Nucleus accumbens (tissue), 56 donors: ENCODE data around the gene HES6.
A peak's percentile ranks its signal among the peaks of the same experiment; 100 is the strongest.

Experiments
- DNase-seq, 56 donors: peaks; one replicate each; lab custom pipeline; 2025; lab: John Stamatoyannopoulos, UW

Gene HES6

DNA sequence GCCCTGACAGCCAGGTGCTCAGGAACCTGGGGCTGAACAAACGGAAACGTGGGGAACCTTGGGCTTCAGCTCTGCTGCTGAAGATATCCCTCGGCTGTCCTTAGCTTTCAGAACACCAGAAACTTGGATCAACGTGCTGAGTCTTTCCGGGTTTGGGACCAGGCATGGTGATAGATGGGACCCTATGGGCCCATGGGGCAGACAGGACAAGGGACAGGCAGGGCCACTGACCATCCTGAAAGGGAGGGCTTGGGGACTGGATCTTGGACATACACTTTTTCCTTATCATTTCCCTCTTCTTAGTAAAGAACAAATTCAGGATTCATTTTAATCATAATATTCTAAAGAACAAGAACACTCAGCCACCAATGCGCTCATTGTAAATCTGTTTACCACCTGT lies 16.3 kb upstream of the HES6 start:
- no peak for DNase-seq

DNA sequence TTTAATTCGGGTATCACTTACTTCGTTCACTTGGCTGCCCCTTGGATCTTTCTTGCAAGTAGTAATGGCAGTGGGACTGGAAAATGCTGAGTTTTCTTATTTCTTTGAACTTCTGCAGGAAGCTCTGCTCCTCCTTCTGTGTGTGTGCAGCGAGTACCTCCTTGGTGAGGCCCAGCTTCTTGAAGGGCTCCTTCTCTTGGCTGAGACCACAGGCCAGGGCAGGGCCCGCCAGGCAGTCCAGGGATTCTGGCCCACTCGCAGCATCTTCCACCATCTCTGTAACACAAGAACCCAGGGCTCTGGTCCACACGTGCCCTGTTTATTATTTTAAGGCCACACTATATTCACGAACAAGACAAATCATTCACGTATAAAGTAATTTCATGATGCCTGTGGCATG lies 15.8 kb upstream of the HES6 start:
- no peak for DNase-seq

DNA sequence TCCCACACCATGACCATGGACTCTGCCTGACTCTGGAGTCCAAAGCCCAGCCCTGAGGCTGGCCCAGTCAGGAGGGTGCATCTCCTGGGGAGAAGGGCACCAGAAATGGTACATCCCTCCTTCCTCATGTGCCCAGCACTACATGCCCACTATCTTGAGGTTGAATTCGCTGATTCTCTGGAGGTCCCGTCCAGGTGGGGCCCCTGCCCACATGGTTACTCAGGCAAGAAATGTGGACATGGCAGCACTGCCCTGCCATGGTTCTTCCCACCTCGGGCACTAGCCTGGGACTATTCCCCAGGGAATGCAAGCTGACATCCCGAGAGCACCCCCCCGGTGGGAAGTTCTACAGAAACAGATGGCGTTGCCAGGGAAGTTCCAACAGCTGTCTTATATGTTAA lies 15.3 kb upstream of the HES6 start:
- no peak for DNase-seq

DNA sequence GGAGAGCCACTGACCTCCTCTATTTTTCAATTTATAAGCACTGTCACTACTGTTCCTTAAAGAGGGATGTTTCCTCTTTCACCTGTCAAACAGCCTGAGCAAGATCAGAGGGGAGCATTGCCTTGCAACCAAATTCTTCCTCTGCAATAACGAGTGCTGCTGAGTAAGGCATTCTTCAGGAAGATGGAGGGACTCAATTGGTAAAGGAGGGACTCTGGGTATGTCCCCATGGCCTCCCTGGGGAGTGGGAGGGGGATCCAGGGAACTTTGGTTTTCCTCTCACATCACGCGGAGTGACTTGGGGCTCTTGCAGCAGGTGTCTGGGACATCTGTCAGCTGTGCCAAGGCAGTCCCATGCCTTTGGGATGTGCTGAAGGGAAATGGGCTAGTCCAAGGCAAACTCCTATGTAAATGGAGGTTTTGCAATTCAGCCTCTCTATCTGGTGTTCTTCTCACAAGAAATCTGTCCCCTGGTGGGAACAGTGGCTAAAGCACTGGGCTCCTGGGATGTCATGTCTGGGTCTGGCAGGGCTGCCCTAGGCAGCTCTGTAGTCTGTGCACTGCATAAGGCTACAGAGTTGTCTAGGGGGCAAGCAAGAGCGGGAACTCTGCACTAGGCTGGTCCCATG lies 14.4 kb upstream of the HES6 start:
- DNase-seq: no peak

DNA sequence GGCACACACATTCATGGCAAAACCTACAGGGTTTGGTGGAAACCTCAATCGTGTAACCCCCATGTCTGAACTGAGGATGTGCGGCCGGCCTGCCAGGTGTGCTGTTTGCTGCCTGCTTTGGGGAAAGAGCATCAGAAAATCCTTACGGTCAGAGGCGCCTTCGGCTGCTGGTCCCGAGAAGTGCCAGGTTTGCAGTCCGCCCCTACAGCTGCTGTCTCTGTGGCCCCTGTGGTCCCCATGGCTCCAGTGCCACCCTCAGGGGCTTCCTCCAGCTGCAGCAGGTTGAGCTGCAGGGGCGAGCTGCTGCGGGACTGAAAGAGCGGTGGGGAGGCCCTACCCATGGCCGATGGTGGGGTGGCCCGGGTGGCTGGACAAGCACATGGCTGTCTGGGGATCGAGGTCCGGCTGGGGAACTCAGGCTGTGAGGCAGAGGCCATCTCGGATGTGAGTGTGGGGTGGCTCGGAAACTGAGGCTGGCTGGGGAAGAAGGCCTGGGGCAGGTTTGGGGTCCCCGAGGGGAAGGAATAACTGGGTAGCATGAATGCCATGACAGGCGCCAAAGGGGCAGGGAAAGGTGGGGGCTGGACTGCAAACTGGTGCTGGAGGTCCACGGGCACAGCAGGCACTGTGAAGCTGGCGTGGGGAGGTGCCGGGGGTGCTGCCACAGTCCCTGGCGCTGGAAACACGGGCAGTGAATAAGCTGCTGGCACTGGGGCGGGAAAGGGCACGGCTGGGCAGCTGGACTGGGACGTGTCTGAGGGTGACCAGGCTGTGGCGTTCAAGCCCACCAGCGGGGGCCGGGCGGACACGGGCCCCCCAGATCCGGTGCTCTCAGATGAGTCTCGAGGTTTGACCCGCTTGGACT lies 13.2 kb upstream of the HES6 start:
- DNase-seq: no peak

DNA sequence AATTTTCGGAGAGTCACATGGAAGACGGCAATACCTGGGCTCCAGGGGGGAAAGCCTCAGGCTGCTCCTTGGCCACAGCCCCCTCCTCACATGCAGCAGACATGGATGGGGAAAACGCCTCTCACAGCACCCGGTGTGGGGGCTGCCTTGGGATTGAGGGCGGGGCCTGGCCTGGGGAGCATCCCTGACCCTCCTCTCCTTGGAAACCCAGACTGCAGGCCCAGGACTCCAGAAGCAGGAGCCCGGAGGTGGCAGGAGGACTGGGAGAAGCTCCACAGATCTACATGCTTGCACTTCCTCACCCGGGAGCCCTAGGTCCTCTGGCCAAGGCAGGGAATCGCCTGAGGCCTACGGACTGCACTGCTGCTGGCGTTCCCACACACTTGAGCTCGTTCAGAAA lies 12.1 kb upstream of the HES6 start:
- no peak for DNase-seq

DNA sequence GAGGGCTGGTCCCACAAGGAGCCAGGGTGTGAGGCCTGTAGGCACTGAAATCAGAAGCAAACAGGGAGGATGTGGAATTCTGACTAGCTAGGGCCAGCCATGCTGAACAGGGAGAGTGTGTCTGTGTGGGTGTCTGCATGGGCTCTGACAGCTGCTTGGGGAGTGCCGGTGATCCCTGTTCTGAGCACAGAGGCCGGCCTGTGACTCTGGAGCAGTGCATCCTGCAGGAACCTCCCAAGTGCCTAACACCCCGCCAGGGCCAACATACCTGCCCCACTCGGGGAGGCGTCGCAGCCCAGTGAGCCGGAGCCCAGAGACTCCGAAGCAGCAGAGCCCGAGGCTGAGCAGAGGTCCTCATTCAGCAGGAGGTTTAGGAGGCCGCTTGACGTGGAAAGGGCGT lies 11.5 kb upstream of the HES6 start:
- DNase-seq: no peak

DNA sequence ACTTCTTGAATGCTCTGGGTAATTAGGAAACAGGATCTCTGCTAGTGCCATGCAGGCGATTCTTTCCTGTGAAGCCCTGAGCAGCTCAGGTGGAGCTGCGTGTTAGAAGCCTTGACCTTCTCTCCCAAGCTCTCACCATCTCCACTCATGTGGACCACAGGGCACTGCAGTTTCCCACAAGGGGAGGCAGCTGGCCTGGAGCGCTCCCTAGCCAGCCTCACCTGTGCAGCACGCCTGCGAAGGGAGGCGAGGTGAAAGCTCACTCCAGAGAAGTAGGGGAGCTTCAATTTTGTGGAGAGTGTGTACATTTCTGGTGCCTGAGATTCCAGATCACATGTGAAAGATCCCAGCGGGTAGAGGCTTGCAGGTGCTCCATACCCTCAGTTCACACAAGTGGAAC lies 11.1 kb upstream of the HES6 start:
- DNase-seq: no peak

DNA sequence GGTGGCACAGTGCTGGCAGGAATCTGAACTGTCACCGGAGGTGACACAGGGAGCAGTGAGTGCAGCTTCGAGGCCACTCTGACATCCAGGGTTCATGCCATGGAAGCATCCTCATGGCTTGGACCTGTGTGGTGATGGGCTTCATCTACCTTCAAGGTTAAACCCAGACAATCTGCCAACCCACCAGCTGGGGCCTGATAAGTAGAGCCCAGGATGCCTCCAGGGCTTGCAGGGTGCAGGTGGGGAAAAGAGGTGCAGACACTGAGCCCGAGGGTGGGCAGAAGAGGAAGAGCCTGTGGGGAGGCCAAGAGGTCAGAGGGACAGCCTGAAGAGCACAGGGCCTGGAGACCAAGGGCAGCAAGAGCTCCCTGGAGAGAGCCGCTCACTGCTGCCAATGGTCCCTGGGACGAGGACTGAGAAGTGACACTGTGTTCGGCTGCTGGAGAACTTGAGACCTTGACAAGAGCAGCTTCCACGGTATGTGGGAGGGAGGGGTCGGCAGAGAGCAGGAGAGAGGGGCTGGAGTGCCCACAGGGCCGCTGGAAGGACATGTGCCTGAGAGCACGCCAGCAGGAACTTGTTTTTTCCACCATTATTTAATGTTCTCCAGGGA lies 8.1 kb upstream of the HES6 start:
- no peak for DNase-seq

DNA sequence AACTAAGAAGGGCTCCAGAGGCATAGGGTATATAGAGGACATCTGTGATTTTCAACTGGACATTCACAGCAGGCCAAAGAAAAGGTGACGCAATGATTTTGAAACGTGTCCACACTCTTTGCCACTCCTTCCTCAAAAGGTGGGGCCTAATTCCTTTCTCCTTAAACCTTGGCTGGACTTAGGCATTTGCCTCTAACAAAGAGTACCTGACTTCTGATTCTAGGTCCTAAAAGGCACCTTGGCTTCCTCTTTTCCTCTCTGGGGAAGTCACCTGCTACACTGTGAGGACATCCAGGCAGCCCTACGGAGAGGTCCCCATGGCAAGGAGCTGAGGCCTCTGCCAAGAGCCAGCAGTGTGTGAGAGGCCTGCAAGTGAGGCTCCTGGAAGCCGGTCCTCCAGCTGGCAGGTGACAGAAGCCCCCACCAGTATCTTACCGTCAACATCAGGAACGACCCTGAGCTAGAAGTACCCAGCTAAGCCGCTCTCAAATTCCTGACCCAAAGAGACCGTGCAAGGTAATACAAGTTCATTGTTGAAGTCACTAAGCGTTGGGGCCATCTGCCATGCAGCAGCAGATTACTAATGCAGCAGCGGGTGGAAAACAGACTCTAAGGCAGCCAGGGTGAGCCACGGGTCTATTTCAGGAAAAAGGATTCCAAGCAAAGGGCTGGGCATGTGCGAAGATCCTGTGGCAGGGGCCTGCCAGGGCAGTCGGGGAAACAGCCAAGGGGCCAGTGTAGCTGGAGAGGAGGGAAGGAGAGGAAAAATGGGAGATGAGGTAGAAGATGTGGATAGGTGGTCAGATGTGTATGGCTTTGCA lies 7.4 kb upstream of the HES6 start:
- no peak for DNase-seq

DNA sequence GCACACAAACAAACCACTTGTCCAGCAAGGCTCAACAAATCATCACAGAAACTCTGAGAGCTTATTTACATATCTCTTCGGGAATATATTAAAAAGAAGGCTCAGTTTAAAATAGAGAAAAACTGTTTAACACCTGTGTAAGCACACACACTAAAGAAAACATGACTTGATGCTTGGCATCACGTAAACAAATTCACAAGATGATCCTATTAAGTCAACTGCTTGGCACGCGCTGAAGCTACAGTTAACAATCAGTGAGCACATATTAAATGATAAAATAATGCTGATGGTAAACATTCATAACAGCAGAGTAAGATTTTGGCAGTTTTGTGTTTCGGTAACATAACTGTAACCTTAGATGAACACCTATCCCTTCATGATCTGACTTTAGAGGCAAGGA lies 4.3 kb upstream of the HES6 start:
- no peak for DNase-seq

DNA sequence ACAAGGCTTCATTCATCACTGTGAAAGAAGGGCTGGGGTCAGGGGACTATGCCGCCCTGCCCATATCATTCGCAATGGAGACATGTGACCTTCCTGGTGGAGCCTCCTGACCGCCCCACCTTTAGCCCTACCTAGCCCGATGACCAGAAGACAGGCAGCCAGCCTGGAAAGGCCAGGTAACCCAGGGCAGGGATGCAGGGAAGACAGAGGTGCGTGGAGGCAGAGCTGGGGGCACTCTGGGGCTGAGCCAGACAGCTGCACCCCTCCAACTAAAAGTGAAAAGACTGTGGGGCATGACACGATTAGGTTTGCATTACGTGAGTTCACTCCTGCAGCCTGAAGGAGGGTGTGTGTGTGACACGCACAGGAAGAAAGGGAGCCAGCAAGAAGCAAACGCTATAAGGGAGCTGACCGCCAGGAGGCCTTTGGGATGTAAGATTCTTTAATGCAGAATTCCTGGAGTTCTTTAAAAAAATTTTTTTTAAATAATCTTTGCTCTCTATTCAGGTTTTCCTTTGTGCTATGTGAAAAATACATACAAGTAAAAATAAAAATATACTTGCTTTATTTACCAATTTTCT lies 3.7 kb upstream of the HES6 start:
- DNase-seq: no peak

DNA sequence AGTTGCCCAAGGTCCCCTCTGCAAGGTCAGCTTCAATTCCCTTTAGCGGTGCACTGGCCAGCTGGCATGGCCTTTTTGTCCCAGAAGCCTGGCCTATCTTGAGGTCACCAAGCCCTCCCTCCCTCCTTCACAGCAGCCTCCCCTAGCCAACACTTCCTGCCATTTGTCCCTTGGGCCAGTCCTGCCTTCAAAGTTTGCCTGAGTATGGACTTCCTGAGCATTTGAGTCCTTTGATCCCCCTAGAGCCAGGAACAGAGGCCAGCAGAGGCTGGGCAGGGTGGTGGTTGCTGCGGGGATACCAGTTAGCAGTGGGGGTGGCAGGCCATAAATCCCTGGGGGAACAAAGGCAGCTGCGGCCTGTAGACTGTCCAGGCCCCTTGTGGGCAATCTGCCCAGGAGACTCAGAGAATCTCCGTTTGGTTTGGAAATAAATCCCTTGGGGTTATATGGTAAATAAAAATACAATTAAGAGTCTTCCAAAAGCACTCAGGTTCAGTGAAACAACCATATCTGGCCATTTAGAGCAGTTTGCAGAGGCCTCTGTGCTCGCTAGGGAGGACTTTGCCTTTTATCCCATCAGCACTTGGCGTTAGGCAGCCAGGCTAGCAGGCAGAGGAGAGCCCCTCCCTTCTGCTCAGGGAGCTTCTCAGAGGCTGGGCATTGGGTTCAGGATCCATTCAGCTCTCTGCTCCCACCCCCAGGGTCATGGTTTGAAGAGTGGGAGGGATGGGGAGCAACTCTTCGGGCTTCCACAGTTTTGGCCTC lies 3.1 kb upstream of the HES6 start:
- DNase-seq: no peak

DNA sequence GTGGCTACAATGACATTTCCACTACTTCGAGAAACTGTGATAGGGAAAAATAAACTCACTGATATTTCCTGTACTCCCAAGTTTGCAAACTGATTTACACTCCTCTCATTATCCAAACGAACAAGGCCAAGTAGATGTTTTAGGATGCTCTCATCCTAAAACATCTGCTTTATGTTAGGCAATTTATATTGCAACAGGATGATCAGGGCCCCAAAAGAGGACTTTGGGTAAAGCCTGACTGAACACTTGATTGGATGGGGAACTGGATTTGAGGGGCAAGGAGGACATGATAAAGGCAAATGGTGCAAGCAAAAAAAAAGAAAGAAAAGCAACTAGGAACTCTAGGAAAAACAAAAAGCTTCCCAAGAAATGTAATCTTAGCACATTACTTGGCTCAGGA lies 2.1 kb upstream of the HES6 start:
- DNase-seq: no peak

DNA sequence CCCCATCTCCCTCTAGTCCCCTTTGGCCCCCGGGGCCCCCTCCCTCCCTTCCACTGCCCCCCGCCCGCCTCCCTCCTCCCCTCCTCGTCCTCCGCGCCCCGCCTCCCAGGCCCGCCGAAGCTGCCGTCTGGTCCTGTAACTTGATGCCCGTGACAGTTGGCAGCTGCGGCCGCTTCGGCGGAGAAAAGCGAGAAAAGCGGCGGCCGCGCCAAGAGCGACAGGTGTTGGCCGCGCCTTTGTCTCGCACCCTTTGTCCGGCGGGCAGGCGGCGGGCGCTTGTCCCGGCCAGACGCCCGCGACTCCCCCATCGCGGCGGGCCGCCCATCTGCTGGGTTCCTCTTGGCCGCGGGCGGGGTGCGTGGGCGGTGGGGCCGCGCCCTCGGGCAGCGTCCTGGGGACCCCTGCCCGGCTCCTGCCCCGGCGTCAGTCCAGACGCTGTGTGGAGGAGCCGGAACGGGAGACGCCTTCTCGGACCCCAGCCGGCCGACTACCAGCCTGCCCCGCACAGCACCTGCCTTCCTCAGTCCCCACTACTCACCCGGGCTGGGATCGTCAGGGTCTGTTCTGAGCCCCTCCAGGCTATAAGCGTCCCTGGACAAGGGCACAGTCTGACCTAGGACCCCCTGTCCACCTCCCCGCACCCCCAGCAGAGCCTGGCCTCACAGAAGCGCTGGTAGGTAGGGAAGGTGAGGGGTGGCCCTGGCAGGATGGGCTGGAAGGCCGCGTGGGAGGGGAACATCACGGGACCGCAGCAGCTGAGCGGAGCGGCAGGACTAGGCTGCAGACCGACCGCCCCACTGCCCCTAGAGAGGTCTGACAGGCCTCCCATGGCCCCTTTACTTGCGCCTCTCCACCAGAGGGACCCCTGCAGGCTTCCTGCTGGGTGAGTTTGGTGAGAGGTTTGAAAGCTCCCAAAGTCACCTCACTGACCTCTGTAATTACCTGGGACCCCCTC lies 1.2 kb upstream of the HES6 start:
- peak in 6 of 56 donors; percentile 17 to 44 (median 31) for DNase-seq

DNA sequence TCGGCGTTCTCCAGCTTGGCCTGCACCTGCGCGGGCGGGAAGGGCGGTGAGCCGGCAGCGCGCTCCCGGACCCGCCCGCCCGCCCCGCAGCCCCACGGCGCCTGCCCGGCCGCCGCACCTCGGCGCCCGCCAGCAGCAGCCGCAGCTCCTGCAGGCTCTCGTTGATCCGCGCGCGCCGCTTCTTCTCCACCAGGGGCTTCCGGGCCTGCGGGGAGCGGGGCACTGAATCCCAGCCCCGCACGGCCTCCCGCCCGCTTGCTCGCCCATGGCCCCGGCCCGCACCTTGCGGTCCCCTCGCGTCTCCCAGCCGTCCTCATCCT lies 335 bp downstream of the HES6 start:
- no peak for DNase-seq

DNA sequence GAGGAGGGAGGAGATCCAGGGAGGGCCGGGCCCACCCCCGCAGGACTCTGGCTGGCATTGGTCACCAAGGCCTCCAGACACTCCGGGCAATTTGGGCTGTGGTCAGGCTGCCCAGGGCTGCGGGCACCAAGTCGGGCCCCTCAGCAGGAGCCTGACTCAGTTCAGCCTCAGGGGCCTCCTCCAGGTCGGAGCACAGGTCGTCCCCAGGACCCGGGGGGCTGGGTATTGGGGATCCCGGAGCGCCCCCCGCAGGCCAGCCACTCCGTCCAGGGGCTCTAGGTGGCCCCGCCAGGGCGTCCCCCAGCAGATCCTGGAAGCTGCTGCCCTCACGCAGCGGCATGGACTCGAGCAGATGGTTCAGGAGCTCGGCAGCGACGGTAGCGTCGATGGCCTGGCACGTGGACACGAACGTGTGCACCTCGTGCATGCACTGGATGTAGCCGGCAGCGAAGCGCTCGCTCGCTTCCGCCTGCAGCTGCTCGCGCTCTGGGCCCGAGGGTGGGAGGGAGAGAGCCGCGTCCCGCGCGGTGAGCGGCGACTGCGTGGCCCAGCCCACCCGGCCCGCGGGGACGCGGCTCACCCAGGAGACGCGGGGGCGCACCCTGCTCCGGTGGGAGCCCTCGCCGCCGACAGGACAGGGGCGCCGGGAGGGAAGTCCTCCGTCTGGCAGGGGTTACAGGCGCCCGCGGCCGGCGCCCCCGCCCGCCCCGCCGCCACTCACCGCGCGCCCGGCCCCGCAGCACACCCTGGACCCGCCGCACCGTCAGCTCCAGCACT lies 884 bp downstream of the HES6 start:
- DNase-seq: peak in 4 of 56 donors; percentile 10 to 35 (median 16)

DNA sequence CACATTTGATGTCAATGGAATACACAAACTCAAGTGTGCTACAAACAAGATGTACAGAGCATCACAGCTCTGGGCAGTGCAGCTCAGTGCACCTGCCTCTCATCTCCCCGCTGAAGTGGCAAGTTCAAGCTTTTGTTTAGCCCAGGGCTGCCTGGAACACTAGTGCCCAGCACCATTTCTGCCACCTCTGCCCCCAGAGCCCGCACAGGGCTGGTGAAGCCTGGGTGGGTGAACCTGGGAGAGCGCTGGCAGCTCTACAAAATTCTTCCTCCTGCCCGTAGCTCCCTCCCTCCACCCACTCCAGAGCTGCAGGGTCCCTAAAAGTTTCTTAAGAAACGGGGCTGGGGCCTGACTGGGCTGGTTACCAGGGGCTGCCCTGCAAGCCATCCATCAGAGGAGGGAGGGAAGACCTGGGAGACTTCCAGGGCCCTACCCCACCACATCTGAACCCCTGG lies 1.5 kb downstream of the HES6 start:
- DNase-seq: no peak
